Measurements from ENCODE around the gene ATP8B4. TPM values are rescaled to one million over a fixed set of nuclear protein-coding genes. Genes with fewer than 3 reads are reported as not detected.
"Not testable (repeated sequence)": the region's sequence is repeated elsewhere in the genome, so short reads cannot be mapped to it uniquely, and the experiment has no call there.

The ATP8B4 gene
- total and polyA plus RNA-seq, 12 donors, result 2.1 to 23.9 (median 4.9) TPM

DNA sequence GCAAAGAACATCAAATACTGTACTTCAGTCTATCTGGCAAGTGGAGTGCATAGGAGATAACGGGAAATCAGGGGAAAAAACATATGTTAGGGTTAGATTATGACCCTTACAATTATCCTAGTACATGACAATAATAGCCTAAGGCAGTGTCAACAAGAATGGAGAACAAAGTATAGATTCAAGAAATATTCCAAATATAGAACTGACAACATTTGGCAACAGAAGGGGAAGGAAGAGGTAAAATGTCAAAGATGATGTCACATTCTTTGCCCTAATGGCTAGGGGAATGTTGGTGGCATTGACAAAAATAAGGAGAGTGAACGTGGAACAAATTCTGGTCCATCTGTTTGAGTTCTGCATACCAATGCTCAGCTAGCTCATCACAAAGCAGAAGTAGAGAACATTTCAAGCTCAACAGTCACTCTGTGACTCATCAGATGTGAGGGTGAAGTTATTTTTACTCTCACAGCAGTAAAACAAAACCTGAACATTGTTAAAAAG is 15.5 kb upstream of the ATP8B4 start:
- no peak for DNase-seq
- Histone ChIP-seq H3K36me3 (replicated peaks in 1 of 2) (no peaks in the 10 kb centered on the region), H3K9me3 (replicated peaks in 1 of 3) (no peaks in the 10 kb centered on the region), H3K27me3 (no peaks in the 10 kb centered on the region), H3K4me1 (replicated peaks in 1 of 2) (no peaks in the 10 kb centered on the region), H3K4me3 (no peak overlapping the region), H3K27ac (peak overlapping the region in 3 of 5 donors; percentile 15 to 81 (median 29))
- intact Hi-C loops (cut with DNase I), result no loop called here
- WGBS, 4 donors, result 11 to 38% (median 23%) methylated on average over 2 of the region's 2 CpGs
- TF ChIP-seq POLR2A (IDR thresholded peaks at IDR 0.05), result no peak
- TF ChIP-seq, protein P1, sequence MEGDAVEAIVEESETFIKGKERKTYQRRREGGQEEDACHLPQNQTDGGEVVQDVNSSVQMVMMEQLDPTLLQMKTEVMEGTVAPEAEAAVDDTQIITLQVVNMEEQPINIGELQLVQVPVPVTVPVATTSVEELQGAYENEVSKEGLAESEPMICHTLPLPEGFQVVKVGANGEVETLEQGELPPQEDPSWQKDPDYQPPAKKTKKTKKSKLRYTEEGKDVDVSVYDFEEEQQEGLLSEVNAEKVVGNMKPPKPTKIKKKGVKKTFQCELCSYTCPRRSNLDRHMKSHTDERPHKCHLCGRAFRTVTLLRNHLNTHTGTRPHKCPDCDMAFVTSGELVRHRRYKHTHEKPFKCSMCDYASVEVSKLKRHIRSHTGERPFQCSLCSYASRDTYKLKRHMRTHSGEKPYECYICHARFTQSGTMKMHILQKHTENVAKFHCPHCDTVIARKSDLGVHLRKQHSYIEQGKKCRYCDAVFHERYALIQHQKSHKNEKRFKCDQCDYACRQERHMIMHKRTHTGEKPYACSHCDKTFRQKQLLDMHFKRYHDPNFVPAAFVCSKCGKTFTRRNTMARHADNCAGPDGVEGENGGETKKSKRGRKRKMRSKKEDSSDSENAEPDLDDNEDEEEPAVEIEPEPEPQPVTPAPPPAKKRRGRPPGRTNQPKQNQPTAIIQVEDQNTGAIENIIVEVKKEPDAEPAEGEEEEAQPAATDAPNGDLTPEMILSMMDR (IDR thresholded peaks at IDR 0.05), result no peak

DNA sequence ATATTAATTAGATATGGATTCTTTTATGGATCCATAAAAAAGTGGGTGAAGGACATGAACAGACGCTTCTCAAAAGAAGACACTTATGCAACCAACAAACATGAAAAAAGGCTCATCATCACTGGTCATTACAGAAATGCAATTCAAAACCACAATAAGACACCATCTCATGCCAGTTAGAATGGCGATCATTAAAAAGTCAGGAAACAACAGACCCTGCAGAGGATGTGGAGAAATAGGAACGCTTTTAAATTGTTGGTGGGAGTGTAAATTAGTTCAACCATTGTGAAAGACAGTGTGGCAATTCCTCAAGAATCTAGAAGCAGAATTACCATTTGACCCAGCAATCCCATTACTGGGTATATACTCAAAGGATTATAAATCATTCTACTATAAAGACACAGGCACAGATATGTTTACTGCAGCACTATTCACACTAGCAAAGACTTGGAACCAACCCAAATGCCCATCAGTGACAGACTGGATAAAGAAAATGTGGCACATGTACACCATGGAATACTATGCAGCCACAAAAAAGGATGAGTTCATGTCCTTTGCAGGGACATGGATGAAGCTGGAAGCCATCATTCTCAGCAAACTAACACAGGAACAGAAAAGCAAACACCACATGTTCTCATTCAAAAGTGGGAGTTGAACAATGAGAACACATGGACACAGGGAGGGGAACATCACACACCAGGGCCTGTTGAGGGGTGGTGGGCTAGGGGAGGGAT is 13.4 kb upstream of the ATP8B4 start:
- DNase-seq; H3K4me3 ChIP-seq; intact Hi-C loops (cut with DNase I); H3K4me1 ChIP-seq (replicated peaks in 1 of 2); H3K27me3 ChIP-seq; H3K27ac ChIP-seq; H3K36me3 ChIP-seq (replicated peaks in 1 of 2); H3K9me3 ChIP-seq (replicated peaks in 1 of 3): not testable (repeated sequence)
- WGBS, 4 donors, result 73 to 79% (median 75%) methylated on average over 3 of the region's 3 CpGs

DNA sequence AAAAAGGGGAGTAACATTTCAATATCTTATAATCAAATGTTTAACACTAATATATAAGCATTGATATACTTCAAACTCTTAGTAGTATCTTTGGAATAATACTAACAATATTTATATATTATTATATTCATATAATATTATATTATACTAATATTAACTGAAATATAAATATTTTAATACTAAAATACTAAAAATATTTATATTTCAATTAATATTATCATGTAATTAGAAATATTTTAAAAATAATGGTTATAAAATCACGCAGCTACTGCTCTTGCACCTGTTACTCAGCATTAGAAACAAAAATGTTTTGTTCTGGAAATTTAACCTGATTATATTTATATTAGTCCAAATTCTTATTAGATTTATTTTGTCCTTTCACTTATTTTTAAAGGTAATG is 12.6 kb upstream of the ATP8B4 start:
- WGBS, 4 donors, result 94 to 96% (median 95%) methylated on average over 1 of the region's 1 CpG
- Histone ChIP-seq H3K4me3 (no peak overlapping the region), H3K27me3 (no peaks in the 10 kb centered on the region), H3K9me3 (replicated peaks in 1 of 3) (no peaks in the 10 kb centered on the region), H3K27ac (no peak overlapping the region), H3K4me1 (replicated peaks in 1 of 2) (no peaks in the 10 kb centered on the region), H3K36me3 (replicated peaks in 1 of 2) (no peaks in the 10 kb centered on the region)
- intact Hi-C loops (cut with DNase I), result no loop called here
- TF ChIP-seq POLR2A (IDR thresholded peaks at IDR 0.05), result no peak
- TF ChIP-seq, protein P1 (IDR thresholded peaks at IDR 0.05), result no peak
- no peak for DNase-seq

GRCh38 chr15:50128266-50128665 is 9.2 kb upstream of the ATP8B4 start:
- H3K9me3 ChIP-seq (replicated peaks in 1 of 3), result no peaks in the 10 kb centered on the region
- peak; percentile 47 to 82 (median 66) for DNase-seq
- TF ChIP-seq, protein P1 (IDR thresholded peaks at IDR 0.05), result peak in 1 of 6 experiments; percentile 33
- no peak for TF ChIP-seq POLR2A (IDR thresholded peaks at IDR 0.05)
- no peaks in the 10 kb centered on the region for H3K36me3 ChIP-seq (replicated peaks in 1 of 2)
- no peak overlapping the region for H3K4me3 ChIP-seq
- no peaks in the 10 kb centered on the region for H3K27me3 ChIP-seq
- H3K4me1 ChIP-seq (replicated peaks in 1 of 2), result no peaks in the 10 kb centered on the region
- H3K27ac ChIP-seq, result no peak overlapping the region
- intact Hi-C loops (cut with DNase I), result no loop called here

DNA sequence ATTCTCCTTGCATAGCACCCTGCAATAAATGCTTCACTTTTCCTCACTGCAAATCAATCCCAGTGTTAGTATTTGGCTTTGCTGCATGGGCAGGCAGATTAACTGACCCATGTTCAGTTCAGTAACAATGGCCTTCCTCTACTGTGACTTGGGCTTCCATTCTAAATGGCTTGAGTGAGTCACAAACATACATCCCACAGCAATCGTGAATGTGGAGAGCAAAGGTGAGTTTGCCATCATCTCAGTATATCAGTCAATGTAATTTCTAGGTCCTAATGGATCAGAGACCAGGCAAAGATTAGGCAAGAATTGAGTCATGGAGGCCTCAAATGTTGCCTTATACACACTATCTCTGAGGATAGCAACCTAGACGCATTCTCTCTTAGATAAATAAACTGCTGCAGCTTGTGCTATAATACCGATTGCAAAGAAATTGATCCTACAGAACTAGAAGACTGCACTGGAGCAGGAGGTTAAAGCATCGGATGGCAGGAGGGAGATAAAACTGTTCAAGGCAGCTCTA is 8.3 kb upstream of the ATP8B4 start:
- Histone ChIP-seq H3K27me3 (no peaks in the 10 kb centered on the region), H3K4me1 (replicated peaks in 1 of 2) (no peaks in the 10 kb centered on the region), H3K27ac (no peak overlapping the region), H3K36me3 (replicated peaks in 1 of 2) (no peaks in the 10 kb centered on the region), H3K4me3 (no peak overlapping the region), H3K9me3 (replicated peaks in 1 of 3) (no peaks in the 10 kb centered on the region)
- intact Hi-C loops (cut with DNase I), result no loop called here
- DNase-seq, result no peak
- 86 to 94% (median 93%) methylated on average over 4 of the region's 4 CpGs for WGBS, 4 donors
- TF ChIP-seq, protein P1 (IDR thresholded peaks at IDR 0.05), result no peak
- TF ChIP-seq POLR2A (IDR thresholded peaks at IDR 0.05), result no peak
